Measurements from ENCODE around the gene PDE10A.

DNA sequence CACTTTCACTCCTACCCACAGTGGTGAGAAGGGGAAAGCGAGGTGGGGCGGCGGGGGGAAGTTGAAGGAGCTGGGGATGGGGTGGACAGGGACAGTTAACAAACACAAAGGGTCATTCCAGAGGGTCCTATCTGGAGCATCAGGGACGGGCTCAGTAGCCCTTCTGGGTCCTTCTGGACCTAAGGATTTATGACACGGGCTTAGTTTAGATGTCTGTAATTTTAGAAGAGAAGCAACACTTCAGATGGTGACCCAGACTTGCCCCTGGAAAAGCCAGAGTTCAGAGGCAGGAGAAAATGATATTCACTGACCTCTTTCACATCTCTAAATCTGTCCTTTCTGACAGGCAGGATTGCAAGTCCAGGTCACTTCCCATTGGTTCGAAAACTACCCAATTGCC lies 36.3 kb downstream of the PDE10A start:
- TF ChIP-seq, protein P1, sequence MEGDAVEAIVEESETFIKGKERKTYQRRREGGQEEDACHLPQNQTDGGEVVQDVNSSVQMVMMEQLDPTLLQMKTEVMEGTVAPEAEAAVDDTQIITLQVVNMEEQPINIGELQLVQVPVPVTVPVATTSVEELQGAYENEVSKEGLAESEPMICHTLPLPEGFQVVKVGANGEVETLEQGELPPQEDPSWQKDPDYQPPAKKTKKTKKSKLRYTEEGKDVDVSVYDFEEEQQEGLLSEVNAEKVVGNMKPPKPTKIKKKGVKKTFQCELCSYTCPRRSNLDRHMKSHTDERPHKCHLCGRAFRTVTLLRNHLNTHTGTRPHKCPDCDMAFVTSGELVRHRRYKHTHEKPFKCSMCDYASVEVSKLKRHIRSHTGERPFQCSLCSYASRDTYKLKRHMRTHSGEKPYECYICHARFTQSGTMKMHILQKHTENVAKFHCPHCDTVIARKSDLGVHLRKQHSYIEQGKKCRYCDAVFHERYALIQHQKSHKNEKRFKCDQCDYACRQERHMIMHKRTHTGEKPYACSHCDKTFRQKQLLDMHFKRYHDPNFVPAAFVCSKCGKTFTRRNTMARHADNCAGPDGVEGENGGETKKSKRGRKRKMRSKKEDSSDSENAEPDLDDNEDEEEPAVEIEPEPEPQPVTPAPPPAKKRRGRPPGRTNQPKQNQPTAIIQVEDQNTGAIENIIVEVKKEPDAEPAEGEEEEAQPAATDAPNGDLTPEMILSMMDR (conservative IDR thresholded peaks at IDR 0.05; ENCODE audit: low read depth, low read length), result no peak
- TF ChIP-seq RAD21 (IDR thresholded peaks at IDR 0.05; ENCODE audit: low read length) (no peak), CHD1 (IDR thresholded peaks at IDR 0.05; ENCODE audit: low read depth, low read length) (no peak)
